GM12878 (cell line): ENCODE data around the gene SUPT3H.

Experiments
- CHD2 ChIP-seq: IDR thresholded peaks from 2 replicates; pipeline ENCODE4 v1.6.1; 2011; ENCODE audit warnings: low read depth, low read length, improper control_type of control experiment, borderline replicate concordance
- EGR1 ChIP-seq, 2 experiments: IDR thresholded peaks; 1 replicate in 1 of 2; 2 replicates in 1 of 2; pipeline ENCODE4 v1.6.1; 2011 to 2012; ENCODE audit warnings: low read depth in 2 of 2, low read length in 2 of 2, borderline replicate concordance in 1 of 2, mild to moderate bottlenecking in 1 of 2, moderate library complexity in 1 of 2
- EP300 ChIP-seq, 2 experiments: fragments of 150-350 bp in 1 of 2; IDR thresholded peaks; 2 replicates each; pipeline ENCODE4 v1.6.1; 2011 to 2012; ENCODE audit warnings: low read depth in 2 of 2, low read length in 2 of 2, borderline replicate concordance in 1 of 2, improper control_type of control experiment in 1 of 2, inconsistent platforms in 1 of 2; ENCODE audit not compliant: control insufficient read depth in 1 of 2
- JUNB ChIP-seq: IDR thresholded peaks from 2 replicates; pipeline ENCODE4 v1.6.1; 2016; ENCODE audit warnings: antibody characterized with exemption, mild to moderate bottlenecking
- MEF2A ChIP-seq: IDR thresholded peaks from 2 replicates; pipeline ENCODE4 v1.6.1; 2011; ENCODE audit warnings: low read depth, mild to moderate bottlenecking, low read length, moderate library complexity; ENCODE audit not compliant: insufficient read depth
- RAD51 ChIP-seq: fragments of 450-650 bp; IDR thresholded peaks from 2 replicates; pipeline ENCODE4 v1.6.1; 2016; ENCODE audit warnings: moderate library complexity, mild to moderate bottlenecking, inconsistent platforms
- RCOR1 ChIP-seq: conservative IDR thresholded peaks from 2 replicates; pipeline ENCODE4 v1.6.1; 2012; ENCODE audit warnings: low read depth, low read length, improper control_type of control experiment
- RFX5 ChIP-seq: IDR thresholded peaks from 2 replicates; pipeline ENCODE4 v1.6.1; 2011; ENCODE audit warnings: low read depth, low read length, improper control_type of control experiment
- SP1 ChIP-seq: IDR thresholded peaks from one replicate; pipeline ENCODE4 v1.6.1; 2011; ENCODE audit warnings: low read depth, low read length
- SREBF1 ChIP-seq: IDR thresholded peaks from 2 replicates; pipeline ENCODE4 v1.6.1; 2012; ENCODE audit warnings: mild to moderate bottlenecking, low read length
- TAF1 ChIP-seq: IDR thresholded peaks from 2 replicates; pipeline ENCODE4 v1.6.1; 2011; ENCODE audit warnings: mild to moderate bottlenecking, low read depth, low read length, borderline replicate concordance
- TF ChIP-seq, protein P1 (sequence below), 3 experiments: IDR thresholded peaks in 2 of 3; conservative IDR thresholded peaks in 1 of 3; 2 replicates each; pipeline ENCODE4 v1.5.1; 2011; ENCODE audit warnings: low read depth in 3 of 3, low read length in 3 of 3, mild to moderate bottlenecking in 3 of 3, control low read depth in 2 of 3, moderate library complexity in 2 of 3, inconsistent platforms in 1 of 3, mixed read lengths in 1 of 3; ENCODE audit not compliant: control insufficient read depth in 2 of 3, insufficient read depth in 1 of 3; ENCODE audit errors: extremely low read depth in 1 of 3
- TF ChIP-seq, protein P2 (sequence below): IDR thresholded peaks from 2 replicates; pipeline ENCODE4 v1.6.1; 2012; ENCODE audit warnings: mild to moderate bottlenecking, low read depth, low read length

DNA sequence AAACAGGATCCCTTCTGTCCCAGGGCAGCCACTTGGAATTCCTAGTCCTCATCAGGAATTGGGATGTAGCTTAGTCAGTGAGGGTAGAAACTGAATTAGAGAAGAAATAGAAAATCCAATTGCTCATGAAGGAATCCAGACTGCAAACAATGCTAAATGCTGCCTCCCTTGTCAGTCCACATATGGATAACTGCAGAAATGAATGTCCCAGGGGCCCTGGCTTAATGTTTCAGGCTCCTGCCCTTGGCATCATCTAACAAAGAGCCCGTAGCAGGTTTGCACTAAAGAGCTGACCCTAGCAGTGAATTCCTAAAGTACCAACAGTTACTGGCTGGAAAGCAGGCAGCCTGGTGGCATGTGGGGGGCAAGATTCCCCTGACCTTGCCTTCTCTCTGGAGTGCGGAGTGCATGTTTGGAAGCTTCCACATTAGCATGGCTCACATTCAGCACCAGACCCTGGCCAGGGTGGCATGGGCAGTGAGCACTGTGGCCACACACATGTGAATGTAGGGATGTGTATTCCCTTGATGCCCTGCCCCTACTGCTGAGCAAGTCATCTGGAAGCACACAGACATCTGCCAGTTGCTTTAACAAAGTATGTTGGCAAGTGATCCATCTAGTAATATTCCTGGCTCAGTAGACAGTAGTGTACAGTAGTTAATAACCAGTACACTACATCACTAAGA is 595.7 kb downstream of the SUPT3H start:
- TF ChIP-seq, protein P1, sequence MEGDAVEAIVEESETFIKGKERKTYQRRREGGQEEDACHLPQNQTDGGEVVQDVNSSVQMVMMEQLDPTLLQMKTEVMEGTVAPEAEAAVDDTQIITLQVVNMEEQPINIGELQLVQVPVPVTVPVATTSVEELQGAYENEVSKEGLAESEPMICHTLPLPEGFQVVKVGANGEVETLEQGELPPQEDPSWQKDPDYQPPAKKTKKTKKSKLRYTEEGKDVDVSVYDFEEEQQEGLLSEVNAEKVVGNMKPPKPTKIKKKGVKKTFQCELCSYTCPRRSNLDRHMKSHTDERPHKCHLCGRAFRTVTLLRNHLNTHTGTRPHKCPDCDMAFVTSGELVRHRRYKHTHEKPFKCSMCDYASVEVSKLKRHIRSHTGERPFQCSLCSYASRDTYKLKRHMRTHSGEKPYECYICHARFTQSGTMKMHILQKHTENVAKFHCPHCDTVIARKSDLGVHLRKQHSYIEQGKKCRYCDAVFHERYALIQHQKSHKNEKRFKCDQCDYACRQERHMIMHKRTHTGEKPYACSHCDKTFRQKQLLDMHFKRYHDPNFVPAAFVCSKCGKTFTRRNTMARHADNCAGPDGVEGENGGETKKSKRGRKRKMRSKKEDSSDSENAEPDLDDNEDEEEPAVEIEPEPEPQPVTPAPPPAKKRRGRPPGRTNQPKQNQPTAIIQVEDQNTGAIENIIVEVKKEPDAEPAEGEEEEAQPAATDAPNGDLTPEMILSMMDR (IDR thresholded peaks at IDR 0.05 in 2 of 3, conservative IDR thresholded peaks at IDR 0.05 in 1 of 3; ENCODE audit: control insufficient read depth in 2 of 3, extremely low read depth in 1 of 3, insufficient read depth in 1 of 3, low read depth in 3 of 3, low read length in 3 of 3): no peak
- TF ChIP-seq JUNB: no peak
- no peak for TF ChIP-seq SP1
- no peak for TF ChIP-seq EP300 (IDR thresholded peaks at IDR 0.05; ENCODE audit: borderline replicate concordance in 1 of 2, control insufficient read depth in 1 of 2, low read depth in 2 of 2, low read length in 2 of 2)
- no peak for TF ChIP-seq TAF1
- no peak for TF ChIP-seq EGR1 (IDR thresholded peaks at IDR 0.05; ENCODE audit: borderline replicate concordance in 1 of 2, low read depth in 2 of 2, low read length in 2 of 2)
- TF ChIP-seq RAD51: no peak
- TF ChIP-seq RCOR1: no peak
- no peak for TF ChIP-seq MEF2A
- TF ChIP-seq SREBF1: no peak
- no peak for TF ChIP-seq CHD2
- TF ChIP-seq, protein P2, sequence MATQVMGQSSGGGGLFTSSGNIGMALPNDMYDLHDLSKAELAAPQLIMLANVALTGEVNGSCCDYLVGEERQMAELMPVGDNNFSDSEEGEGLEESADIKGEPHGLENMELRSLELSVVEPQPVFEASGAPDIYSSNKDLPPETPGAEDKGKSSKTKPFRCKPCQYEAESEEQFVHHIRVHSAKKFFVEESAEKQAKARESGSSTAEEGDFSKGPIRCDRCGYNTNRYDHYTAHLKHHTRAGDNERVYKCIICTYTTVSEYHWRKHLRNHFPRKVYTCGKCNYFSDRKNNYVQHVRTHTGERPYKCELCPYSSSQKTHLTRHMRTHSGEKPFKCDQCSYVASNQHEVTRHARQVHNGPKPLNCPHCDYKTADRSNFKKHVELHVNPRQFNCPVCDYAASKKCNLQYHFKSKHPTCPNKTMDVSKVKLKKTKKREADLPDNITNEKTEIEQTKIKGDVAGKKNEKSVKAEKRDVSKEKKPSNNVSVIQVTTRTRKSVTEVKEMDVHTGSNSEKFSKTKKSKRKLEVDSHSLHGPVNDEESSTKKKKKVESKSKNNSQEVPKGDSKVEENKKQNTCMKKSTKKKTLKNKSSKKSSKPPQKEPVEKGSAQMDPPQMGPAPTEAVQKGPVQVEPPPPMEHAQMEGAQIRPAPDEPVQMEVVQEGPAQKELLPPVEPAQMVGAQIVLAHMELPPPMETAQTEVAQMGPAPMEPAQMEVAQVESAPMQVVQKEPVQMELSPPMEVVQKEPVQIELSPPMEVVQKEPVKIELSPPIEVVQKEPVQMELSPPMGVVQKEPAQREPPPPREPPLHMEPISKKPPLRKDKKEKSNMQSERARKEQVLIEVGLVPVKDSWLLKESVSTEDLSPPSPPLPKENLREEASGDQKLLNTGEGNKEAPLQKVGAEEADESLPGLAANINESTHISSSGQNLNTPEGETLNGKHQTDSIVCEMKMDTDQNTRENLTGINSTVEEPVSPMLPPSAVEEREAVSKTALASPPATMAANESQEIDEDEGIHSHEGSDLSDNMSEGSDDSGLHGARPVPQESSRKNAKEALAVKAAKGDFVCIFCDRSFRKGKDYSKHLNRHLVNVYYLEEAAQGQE: no peak
- no peak for TF ChIP-seq RFX5
